ENCODE results near the gene ITGA11. TPM values are rescaled to one million over a fixed set of nuclear protein-coding genes. Genes with fewer than 3 reads are reported as not detected.

The ITGA11 gene
- total RNA-seq, 1 donor = 567 TPM

- Histone ChIP-seq H3K27ac (ENCODE audit: low read depth, low read length) (no peak overlapping the region), H3K79me2 (ENCODE audit: insufficient read depth, low read length) (peaks cover 93% of the 10 kb centered on the region), H3K27me3 (ENCODE audit: insufficient read depth, low read length) (no peaks in the 10 kb centered on the region)
Measured at GRCh38 chr15:68415061-68415460, 16.9 kb downstream of the ITGA11 start.

GRCh38 chr15:68414591-68414990 is 17.4 kb downstream of the ITGA11 start:
- H3K9me3 ChIP-seq (ENCODE audit: low read depth, low read length) = no peaks in the 10 kb centered on the region
- DNase-seq (ENCODE audit: insufficient read length, low spot score, missing footprints) = no peak
- H2AFZ ChIP-seq (ENCODE audit: low read length) = no peak overlapping the region
- H3K36me3 ChIP-seq (ENCODE audit: insufficient read depth, low read length) = peaks cover 63% of the 10 kb centered on the region
- peaks cover 93% of the 10 kb centered on the region for H3K79me2 ChIP-seq (ENCODE audit: insufficient read depth, low read length)
- no peak overlapping the region for H3K4me2 ChIP-seq (ENCODE audit: insufficient read depth, low read length)
- no peak overlapping the region for H3K27ac ChIP-seq (ENCODE audit: low read depth, low read length)
- peaks cover 21% of the 10 kb centered on the region for H3K4me1 ChIP-seq (ENCODE audit: insufficient read depth, low read length)
- TF ChIP-seq, protein P1, sequence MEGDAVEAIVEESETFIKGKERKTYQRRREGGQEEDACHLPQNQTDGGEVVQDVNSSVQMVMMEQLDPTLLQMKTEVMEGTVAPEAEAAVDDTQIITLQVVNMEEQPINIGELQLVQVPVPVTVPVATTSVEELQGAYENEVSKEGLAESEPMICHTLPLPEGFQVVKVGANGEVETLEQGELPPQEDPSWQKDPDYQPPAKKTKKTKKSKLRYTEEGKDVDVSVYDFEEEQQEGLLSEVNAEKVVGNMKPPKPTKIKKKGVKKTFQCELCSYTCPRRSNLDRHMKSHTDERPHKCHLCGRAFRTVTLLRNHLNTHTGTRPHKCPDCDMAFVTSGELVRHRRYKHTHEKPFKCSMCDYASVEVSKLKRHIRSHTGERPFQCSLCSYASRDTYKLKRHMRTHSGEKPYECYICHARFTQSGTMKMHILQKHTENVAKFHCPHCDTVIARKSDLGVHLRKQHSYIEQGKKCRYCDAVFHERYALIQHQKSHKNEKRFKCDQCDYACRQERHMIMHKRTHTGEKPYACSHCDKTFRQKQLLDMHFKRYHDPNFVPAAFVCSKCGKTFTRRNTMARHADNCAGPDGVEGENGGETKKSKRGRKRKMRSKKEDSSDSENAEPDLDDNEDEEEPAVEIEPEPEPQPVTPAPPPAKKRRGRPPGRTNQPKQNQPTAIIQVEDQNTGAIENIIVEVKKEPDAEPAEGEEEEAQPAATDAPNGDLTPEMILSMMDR (IDR thresholded peaks at IDR 0.05; ENCODE audit: extremely low read depth, low read depth, low read length) = no peak
- H3K27me3 ChIP-seq (ENCODE audit: insufficient read depth, low read length) = no peaks in the 10 kb centered on the region
- peaks cover 75% of the 10 kb centered on the region for H4K20me1 ChIP-seq (ENCODE audit: insufficient read depth, low read length)
- no peak overlapping the region for H3K4me3 ChIP-seq (ENCODE audit: insufficient read depth, low read length)

More at GRCh38 chr15:68415061-68415460, 16.9 kb downstream of the ITGA11 start:
- TF ChIP-seq, protein P1 (IDR thresholded peaks at IDR 0.05; ENCODE audit: extremely low read depth, low read depth, low read length) = no peak
- no peak overlapping the region for H2AFZ ChIP-seq (ENCODE audit: low read length)
- H3K36me3 ChIP-seq (ENCODE audit: insufficient read depth, low read length) = peaks cover 63% of the 10 kb centered on the region
- DNase-seq (ENCODE audit: insufficient read length, low spot score, missing footprints) = no peak
- H3K4me2 ChIP-seq (ENCODE audit: insufficient read depth, low read length) = no peak overlapping the region
- H3K9me3 ChIP-seq (ENCODE audit: low read depth, low read length) = no peaks in the 10 kb centered on the region
- peaks cover 26% of the 10 kb centered on the region for H3K4me1 ChIP-seq (ENCODE audit: insufficient read depth, low read length)
- H3K4me3 ChIP-seq (ENCODE audit: insufficient read depth, low read length) = no peak overlapping the region
- peaks cover 73% of the 10 kb centered on the region for H4K20me1 ChIP-seq (ENCODE audit: insufficient read depth, low read length)

DNA sequence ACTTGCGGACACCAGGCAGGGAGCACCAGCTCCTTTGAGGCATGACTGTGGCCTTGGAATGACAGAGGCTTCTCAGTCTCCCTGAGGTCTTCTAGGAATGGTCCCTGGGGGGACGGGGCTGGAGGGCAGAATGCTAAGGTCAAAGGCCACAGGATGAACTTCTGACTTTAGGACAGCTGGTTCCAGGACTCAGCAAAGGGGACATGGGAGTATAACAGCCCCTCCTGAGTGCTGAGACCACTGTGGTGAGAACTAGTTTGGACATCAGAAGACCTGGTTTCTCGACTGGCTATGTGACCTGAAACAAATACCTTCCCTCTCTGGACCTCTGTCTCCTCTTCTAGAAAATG is 17.8 kb downstream of the ITGA11 start:
- Histone ChIP-seq H4K20me1 (ENCODE audit: insufficient read depth, low read length) (peaks cover 79% of the 10 kb centered on the region), H3K27ac (ENCODE audit: low read depth, low read length) (no peak overlapping the region), H3K9me3 (ENCODE audit: low read depth, low read length) (no peaks in the 10 kb centered on the region), H2AFZ (ENCODE audit: low read length) (no peak overlapping the region), H3K79me2 (ENCODE audit: insufficient read depth, low read length) (peaks cover 93% of the 10 kb centered on the region), H3K36me3 (ENCODE audit: insufficient read depth, low read length) (peaks cover 63% of the 10 kb centered on the region), H3K4me1 (ENCODE audit: insufficient read depth, low read length) (peaks cover 20% of the 10 kb centered on the region), H3K4me3 (ENCODE audit: insufficient read depth, low read length) (no peak overlapping the region), H3K4me2 (ENCODE audit: insufficient read depth, low read length) (no peak overlapping the region), H3K27me3 (ENCODE audit: insufficient read depth, low read length) (no peaks in the 10 kb centered on the region)
- no peak for DNase-seq (ENCODE audit: insufficient read length, low spot score, missing footprints)
- TF ChIP-seq, protein P1 (IDR thresholded peaks at IDR 0.05; ENCODE audit: extremely low read depth, low read depth, low read length) = no peak

DNA sequence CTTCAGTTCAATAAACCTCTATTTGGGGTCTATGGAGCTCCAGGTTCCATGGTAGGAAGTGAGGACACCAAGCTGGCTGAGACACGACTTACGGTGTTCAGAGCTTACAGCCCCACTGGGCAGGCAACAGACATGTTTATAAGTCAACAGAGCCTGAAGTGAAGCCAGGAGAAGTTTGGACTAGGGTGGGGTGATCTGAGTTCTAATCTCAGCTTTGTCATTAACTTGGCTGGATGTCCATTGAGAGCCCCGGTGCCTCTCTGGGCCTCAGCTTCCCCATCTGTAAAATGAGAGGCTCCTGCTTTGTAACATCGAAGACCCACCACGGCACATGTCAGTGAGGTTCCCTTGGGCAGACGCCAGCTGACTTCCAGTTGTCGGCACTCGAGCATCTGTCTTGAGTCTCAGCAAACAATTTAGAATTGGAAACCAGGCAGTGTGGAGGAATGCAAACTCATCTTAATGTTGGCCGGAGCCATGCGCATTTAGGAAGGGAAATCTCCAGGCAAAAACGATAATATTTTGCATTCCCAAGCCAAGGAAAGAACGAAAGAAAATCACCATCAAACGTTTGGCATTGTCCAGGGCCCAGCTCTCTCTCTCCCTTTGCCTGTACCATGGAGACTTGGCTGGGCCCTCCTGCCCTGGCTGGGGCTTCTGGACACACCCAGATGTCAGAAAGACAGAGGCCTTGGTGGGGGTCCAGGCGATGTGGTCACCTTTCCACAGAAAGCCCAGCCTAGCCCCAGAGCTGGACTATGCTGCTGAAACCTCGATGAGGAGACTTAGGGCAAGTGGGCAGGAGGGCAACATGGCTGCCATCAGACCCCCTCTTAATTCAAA is 18.4 kb downstream of the ITGA11 start:
- Histone ChIP-seq H2AFZ (ENCODE audit: low read length) (no peak overlapping the region), H3K4me3 (ENCODE audit: insufficient read depth, low read length) (no peak overlapping the region), H3K4me1 (ENCODE audit: insufficient read depth, low read length) (peaks cover 20% of the 10 kb centered on the region), H3K36me3 (ENCODE audit: insufficient read depth, low read length) (peaks cover 69% of the 10 kb centered on the region), H3K4me2 (ENCODE audit: insufficient read depth, low read length) (no peak overlapping the region), H3K27ac (ENCODE audit: low read depth, low read length) (no peak overlapping the region), H3K9me3 (ENCODE audit: low read depth, low read length) (no peaks in the 10 kb centered on the region), H3K27me3 (ENCODE audit: insufficient read depth, low read length) (no peaks in the 10 kb centered on the region), H4K20me1 (ENCODE audit: insufficient read depth, low read length) (peaks cover 85% of the 10 kb centered on the region), H3K79me2 (ENCODE audit: insufficient read depth, low read length) (peaks cover 96% of the 10 kb centered on the region)
- DNase-seq (ENCODE audit: insufficient read length, low spot score, missing footprints) = no peak
- TF ChIP-seq, protein P1 (IDR thresholded peaks at IDR 0.05; ENCODE audit: extremely low read depth, low read depth, low read length) = no peak

Measured in osteoblast (primary cell).